Astrocyte (in vitro differentiated cells and primary cell): ENCODE measurements around the gene MSX1.

Source experiments
- EZH2 ChIP-seq: IDR thresholded peaks from 2 replicates; pipeline ENCODE4 v1.6.1; 2012; ENCODE audit warnings: mild to moderate bottlenecking, low read length, inconsistent platforms; ENCODE audit not compliant: insufficient read depth
- TF ChIP-seq, protein P1 (sequence below): IDR thresholded peaks from 2 replicates; pipeline ENCODE4 v1.5.1; 2011; ENCODE audit warnings: low read depth, mild to moderate bottlenecking, inconsistent platforms, low read length, moderate library complexity; ENCODE audit not compliant: insufficient read depth

DNA sequence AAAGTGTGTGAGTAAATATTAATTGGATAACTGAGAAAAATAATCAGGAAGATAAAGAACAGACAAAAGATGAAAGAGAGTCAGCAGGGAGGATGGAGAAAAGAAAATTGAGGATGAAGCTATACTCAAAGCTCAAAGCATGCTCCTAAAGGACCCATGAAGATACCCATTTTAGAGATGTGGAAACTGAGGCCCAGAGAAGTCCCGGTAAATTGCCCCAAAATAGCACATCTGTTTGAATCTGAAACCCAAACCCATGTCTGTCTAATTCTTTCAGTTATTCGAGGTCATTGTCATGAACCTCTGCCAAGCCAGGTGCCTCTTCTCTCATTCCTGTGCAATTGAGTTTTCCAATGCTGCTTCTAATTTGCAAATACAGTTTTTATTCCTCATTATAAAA, 29.6 kb upstream of the MSX1 start:
- TF ChIP-seq, protein P1, sequence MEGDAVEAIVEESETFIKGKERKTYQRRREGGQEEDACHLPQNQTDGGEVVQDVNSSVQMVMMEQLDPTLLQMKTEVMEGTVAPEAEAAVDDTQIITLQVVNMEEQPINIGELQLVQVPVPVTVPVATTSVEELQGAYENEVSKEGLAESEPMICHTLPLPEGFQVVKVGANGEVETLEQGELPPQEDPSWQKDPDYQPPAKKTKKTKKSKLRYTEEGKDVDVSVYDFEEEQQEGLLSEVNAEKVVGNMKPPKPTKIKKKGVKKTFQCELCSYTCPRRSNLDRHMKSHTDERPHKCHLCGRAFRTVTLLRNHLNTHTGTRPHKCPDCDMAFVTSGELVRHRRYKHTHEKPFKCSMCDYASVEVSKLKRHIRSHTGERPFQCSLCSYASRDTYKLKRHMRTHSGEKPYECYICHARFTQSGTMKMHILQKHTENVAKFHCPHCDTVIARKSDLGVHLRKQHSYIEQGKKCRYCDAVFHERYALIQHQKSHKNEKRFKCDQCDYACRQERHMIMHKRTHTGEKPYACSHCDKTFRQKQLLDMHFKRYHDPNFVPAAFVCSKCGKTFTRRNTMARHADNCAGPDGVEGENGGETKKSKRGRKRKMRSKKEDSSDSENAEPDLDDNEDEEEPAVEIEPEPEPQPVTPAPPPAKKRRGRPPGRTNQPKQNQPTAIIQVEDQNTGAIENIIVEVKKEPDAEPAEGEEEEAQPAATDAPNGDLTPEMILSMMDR, result no peak
- TF ChIP-seq EZH2, result no peak
